Osteoblast (primary cell): Measurements from ENCODE around the gene MIF. TPM values are rescaled to one million over a fixed set of nuclear protein-coding genes. Genes with fewer than 3 reads are reported as not detected.

Experiments
- DNase-seq: peaks from one replicate; pipeline ENCODE4 v3.0.0; 2011; ENCODE audit warnings: low spot score, mixed read lengths; ENCODE audit not compliant: insufficient read length; ENCODE audit errors: missing footprints
- H2AFZ ChIP-seq: 2 replicates; pipeline ENCODE4 v1.6.0; 2011; ENCODE audit warnings: mild to moderate bottlenecking, low read length
- H3K27ac ChIP-seq: 2 replicates; pipeline ENCODE4 v1.5.1; 2011; ENCODE audit warnings: mild to moderate bottlenecking, low read depth, low read length, moderate library complexity
- H3K27me3 ChIP-seq: 2 replicates; pipeline ENCODE4 v1.6.0; 2012; ENCODE audit warnings: mild to moderate bottlenecking, control low read depth, inconsistent platforms, low read length, moderate library complexity; ENCODE audit not compliant: insufficient read depth
- H3K36me3 ChIP-seq: 2 replicates; pipeline ENCODE4 v1.5.1; 2011; ENCODE audit warnings: mild to moderate bottlenecking, low read length, control low read depth, moderate library complexity; ENCODE audit not compliant: insufficient read depth
- H3K4me1 ChIP-seq: 2 replicates; pipeline ENCODE4 v1.5.1; 2011; ENCODE audit warnings: mild to moderate bottlenecking, low read length, control low read depth, moderate library complexity; ENCODE audit not compliant: insufficient read depth
- H3K4me2 ChIP-seq: 2 replicates; pipeline ENCODE4 v1.6.0; 2011; ENCODE audit warnings: mild to moderate bottlenecking, low read length; ENCODE audit not compliant: insufficient read depth
- H3K4me3 ChIP-seq: fragments of 200-600 bp; sonication (generic); 3 replicates; pipeline ENCODE4 v1.5.1; 2012; ENCODE audit warnings: mild to moderate bottlenecking, low read length, inconsistent platforms; ENCODE audit not compliant: insufficient read depth
- H3K79me2 ChIP-seq: 2 replicates; pipeline ENCODE4 v1.6.0; 2012; ENCODE audit warnings: mild to moderate bottlenecking, low read length, control low read depth, inconsistent platforms; ENCODE audit not compliant: insufficient read depth
- H3K9me3 ChIP-seq: 2 replicates; pipeline ENCODE4 v1.5.1; 2011; ENCODE audit warnings: low read depth, low read length, control low read depth
- H4K20me1 ChIP-seq: 2 replicates; pipeline ENCODE4 v1.6.0; 2012; ENCODE audit warnings: mild to moderate bottlenecking, low read length, control low read depth; ENCODE audit not compliant: insufficient read depth
- total RNA-seq: library from RNA; depleted of rRNA; stranded (reverse); fragments of >200 nt; gene quantifications from 2 replicates; pipeline ENCODE4 v1.2.3, GENCODE V29; 2012
- TF ChIP-seq, protein P1 (sequence below): IDR thresholded peaks from 2 replicates; pipeline ENCODE4 v1.5.1; 2011; ENCODE audit warnings: mild to moderate bottlenecking, low read depth, low read length, moderate library complexity; ENCODE audit errors: extremely low read depth

MIF gene
- total RNA-seq, 1 donor = 131 TPM

DNA sequence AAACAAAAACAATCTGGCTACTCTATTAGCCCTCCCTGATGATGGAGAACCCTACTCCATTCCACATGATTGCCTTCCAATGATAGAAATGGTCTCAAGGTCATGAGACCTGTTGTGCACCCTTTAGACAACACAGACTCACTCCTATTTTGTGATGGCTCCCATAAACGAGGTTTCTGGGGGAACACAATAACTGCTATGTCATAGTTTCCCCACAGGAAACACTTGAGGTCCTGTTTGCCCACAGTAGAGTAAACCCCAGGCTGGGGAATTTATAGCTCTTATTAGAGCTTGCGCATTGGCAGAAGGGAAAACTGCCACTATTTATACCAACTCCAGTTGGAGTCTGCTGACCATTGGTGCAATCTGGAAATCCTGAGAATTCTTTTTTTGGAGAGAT lies 28.7 kb downstream of the MIF start:
- Histone ChIP-seq H2AFZ (no peak overlapping the region), H3K36me3 (peaks cover 7% of the 10 kb centered on the region), H3K27me3 (no peaks in the 10 kb centered on the region), H3K27ac (no peak overlapping the region), H3K9me3 (peaks cover 8% of the 10 kb centered on the region), H4K20me1 (no peaks in the 10 kb centered on the region), H3K4me2 (no peak overlapping the region), H3K4me1 (no peaks in the 10 kb centered on the region), H3K79me2 (no peaks in the 10 kb centered on the region), H3K4me3 (no peak overlapping the region)
- TF ChIP-seq, protein P1, sequence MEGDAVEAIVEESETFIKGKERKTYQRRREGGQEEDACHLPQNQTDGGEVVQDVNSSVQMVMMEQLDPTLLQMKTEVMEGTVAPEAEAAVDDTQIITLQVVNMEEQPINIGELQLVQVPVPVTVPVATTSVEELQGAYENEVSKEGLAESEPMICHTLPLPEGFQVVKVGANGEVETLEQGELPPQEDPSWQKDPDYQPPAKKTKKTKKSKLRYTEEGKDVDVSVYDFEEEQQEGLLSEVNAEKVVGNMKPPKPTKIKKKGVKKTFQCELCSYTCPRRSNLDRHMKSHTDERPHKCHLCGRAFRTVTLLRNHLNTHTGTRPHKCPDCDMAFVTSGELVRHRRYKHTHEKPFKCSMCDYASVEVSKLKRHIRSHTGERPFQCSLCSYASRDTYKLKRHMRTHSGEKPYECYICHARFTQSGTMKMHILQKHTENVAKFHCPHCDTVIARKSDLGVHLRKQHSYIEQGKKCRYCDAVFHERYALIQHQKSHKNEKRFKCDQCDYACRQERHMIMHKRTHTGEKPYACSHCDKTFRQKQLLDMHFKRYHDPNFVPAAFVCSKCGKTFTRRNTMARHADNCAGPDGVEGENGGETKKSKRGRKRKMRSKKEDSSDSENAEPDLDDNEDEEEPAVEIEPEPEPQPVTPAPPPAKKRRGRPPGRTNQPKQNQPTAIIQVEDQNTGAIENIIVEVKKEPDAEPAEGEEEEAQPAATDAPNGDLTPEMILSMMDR = no peak
- no peak for DNase-seq

DNA sequence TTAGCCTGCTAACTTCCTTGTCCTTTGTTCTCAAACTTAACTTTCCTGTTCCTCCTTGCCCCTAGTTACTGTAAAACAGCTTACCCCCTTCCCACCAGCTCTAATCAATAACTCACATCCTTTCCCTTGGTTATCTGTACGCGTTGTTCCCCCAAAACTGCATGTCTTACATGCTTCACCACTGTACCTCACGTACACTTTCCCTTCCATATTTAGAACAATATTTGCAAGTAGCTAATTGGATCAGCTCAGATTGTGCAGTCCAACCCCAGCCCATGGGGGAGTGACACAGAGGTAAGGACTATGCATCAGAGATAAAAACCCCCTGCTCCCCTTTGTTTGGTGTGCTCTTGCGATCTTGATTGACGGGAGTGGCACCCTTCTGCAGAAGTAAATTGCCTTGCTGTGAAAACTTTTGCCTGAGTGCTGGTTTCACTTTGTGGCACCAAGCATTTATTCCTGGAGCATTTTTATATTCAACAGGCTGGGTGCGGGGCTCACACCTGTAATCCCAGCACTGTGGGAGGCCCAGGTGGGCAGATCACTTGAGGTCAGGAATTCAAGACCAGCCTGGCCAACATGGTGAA lies 30.9 kb downstream of the MIF start:
- no peaks in the 10 kb centered on the region for H3K4me1 ChIP-seq
- no peak overlapping the region for H3K27ac ChIP-seq
- no peak overlapping the region for H3K4me3 ChIP-seq
- H3K9me3 ChIP-seq = peaks cover 8% of the 10 kb centered on the region
- H3K4me2 ChIP-seq = no peak overlapping the region
- H3K27me3 ChIP-seq = no peaks in the 10 kb centered on the region
- TF ChIP-seq, protein P1 = no peak
- H3K36me3 ChIP-seq = peaks cover 7% of the 10 kb centered on the region
- H2AFZ ChIP-seq = no peak overlapping the region
- no peaks in the 10 kb centered on the region for H3K79me2 ChIP-seq
- no peak for DNase-seq
- no peaks in the 10 kb centered on the region for H4K20me1 ChIP-seq

DNA sequence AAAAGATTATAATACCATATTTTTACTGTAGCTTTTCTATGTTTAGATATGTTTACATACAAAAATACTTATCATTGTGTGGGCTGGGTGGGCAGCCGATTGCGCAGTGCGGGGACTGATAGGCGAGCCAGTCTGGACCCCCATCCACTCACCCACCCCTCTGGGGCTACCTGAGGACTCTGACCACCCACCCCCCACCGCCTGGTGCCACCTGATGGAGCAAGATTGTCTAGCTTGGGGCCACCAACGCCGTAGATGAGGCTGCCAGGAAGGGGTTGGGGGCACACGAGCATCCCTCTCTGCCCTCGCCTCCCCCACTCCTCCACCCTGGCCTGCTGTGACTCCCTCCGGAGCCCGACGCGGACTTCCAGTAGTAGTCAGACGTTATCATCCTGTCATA lies 32.4 kb downstream of the MIF start:
- H3K4me3 ChIP-seq = no peak overlapping the region

DNA sequence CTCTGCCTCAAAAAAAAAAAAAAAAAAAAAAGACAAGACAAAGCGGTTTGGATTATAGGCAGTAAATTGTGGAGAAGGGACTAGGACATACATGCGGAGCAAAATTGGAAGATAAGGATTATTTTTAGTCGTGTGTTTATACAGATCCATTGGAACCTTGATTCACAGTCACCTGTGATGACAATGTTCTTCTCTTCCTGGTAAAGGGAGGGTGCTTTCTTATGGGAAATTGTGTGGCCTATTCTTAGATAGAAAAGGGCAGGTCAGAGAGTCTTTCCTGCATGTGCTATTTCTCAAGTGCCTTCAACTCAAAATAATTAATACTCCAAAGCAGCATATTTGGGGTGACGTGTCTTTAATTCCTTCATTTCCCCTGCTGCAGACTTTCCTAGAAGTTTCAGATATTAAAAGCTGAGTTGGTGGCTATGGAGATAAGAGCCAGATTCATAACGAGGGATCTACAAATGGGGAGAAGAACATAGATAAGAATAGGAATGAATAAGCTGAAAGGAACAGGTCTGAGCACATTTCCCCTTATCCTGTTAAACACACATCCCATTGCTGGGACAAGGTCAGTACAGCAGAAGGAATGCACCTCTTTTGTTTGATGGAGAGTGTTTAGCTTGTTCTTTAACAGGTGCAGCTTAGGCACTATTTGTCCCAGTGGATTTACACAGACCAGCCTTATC lies 44.3 kb downstream of the MIF start:
- no peaks in the 10 kb centered on the region for H3K79me2 ChIP-seq
- H4K20me1 ChIP-seq = no peaks in the 10 kb centered on the region
- H3K4me3 ChIP-seq = no peak overlapping the region
- H3K27ac ChIP-seq = no peak overlapping the region
- TF ChIP-seq, protein P1 = no peak
- DNase-seq = no peak
- no peak overlapping the region for H3K4me2 ChIP-seq
- no peak overlapping the region for H2AFZ ChIP-seq
- no peaks in the 10 kb centered on the region for H3K4me1 ChIP-seq
- H3K9me3 ChIP-seq = no peaks in the 10 kb centered on the region
- H3K36me3 ChIP-seq = no peaks in the 10 kb centered on the region
- no peaks in the 10 kb centered on the region for H3K27me3 ChIP-seq

More for the DNA sequence above, 32.4 kb downstream of the MIF start:
- Histone ChIP-seq H3K79me2 (no peaks in the 10 kb centered on the region), H3K4me2 (no peak overlapping the region), H4K20me1 (no peaks in the 10 kb centered on the region), H3K36me3 (peaks cover 7% of the 10 kb centered on the region), H3K27me3 (no peaks in the 10 kb centered on the region), H3K9me3 (peaks cover 8% of the 10 kb centered on the region), H3K27ac (no peak overlapping the region), H2AFZ (no peak overlapping the region), H3K4me1 (no peaks in the 10 kb centered on the region)
- TF ChIP-seq, protein P1 = no peak
- DNase-seq = no peak
